HG03060 (cell line): ENCODE measurements around the gene BCL2.

Experiments
- ATAC-seq: cut with Tn5 transposase; IDR thresholded peaks from one replicate; pipeline ENCODE4 v1.9.1; 2021; ENCODE audit warnings: low read depth, moderate number of reproducible peaks; ENCODE audit not compliant: unreplicated experiment

The BCL2 gene

DNA sequence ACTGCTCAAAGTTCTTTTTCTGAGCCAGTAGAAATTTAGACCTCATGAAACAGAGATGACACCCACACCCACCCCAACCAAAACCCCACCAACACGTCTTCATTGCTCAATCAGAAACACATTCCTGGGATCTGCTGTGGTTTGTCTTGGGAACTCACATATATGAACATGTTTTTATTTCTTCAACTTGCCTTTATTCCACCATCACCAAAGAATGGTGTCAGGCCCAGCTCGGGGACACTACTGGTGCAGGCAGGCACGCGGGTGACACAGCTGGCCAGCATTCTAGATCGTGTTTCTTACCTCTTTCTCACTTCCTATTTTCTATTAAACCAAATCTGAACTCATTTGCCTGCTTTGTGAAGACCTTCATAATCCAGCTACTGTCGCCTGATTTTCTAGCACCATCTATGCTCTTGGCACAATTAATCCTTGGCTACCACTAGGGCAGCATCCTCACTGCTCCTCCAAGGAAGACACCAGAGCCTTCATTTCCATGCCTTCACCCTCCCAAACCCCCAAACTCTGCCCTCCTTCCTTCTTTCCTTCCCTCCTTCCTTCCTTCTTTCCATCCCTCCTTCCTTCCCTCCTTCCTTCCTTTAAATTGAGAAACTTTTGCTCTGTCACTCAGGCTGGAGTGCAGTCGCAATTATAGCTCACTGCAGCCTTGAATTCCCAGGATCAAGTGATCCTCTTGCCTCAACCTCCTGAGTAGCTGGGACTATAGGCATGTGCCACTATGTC, 157.1 kb downstream of the BCL2 start:
- ATAC-seq = peak; percentile 18

DNA sequence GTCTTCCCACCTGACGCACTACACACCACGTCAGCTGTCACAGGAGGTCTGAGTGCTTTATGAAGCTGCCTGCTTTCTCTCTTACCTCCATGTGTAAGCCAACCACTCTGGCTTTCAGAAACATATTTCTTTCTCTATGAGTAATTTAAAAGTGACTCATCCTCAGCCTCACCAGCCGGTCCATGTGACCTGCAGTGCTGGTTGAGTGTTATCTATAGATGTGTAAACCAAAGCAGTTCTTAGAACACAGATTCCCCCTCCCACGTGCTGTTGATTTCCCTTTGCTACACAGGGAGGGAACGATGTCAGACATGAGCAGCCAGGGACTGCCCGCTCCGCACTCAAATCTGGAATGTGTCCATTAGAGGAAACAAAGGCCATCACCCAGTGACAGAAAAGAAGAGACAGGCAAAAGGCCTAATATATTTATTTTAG, 157.8 kb downstream of the BCL2 start:
- ATAC-seq = peak; percentile 45

DNA sequence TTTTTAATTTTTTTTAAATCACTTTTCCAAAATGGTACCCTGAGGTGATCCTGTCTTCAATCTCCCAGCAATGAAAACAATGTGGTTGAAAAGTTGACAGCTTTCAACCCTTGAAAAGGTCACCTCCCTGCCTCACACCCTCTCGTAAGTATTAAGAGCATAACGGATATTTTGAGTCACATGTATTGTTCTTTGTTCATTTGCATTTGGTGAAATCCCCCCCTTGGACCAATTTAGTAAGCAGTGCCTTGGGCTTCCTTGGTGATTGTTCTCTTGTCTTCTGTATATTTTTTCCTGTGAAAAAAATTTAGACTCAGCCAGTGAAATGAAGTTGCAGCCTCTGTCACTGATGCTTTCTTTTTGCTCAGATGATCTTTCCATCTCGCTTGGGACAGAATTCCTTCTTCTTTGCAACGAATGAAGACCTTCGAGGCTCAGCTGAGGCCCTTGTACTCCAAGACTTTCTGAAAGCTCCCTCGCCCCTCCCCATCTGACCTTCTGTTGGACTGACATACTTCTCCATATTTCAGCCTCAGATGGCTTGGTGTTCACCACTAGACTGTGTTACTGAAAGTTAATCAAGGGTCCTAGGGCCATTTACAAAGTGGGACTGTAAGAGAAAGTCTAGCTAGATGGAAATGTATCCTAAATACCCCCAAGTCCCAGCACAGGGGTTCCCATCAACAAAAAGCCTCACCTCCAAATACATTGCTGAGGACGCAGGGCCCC, 158.4 kb downstream of the BCL2 start:
- peak; percentile 22 for ATAC-seq

DNA sequence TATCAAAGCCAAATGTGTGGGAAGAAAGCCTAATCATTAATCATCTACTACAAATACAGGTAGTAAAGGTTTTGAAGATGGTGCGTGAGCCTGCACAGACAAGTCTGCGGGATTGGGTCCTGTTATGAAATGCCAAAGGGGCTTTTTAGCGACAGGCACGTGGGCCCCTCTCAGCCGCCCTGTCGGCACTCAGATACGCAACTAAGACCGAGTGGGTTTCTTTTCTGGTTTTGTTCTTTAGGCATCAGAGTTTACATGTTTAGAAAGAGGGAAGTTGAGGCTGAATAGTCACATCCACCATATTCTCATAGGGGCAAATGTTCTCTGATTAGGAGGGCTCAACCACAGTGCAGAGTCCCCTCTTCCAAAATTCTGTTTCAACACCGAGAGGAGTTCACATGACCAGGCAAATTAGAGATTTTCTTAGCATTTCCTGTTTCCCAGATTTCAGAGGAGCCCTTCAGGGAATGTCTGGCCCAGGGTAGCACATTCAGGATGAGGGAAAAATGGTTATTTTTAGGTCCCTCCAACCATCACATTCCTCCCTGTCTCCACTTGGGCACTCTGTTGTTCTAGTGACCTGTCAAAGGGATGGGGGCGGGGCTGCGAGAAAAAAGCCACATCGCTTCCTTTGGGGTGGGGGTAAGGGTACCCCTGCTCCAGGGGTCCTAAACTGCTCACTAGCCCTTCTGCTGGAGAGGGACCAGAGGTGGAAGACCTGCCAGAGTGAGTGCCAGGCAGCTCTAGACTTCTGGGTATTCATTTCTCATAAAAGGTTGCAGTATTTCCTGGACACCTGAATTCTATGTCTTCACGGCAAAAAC, 159.2 kb downstream of the BCL2 start:
- ATAC-seq = no peak

DNA sequence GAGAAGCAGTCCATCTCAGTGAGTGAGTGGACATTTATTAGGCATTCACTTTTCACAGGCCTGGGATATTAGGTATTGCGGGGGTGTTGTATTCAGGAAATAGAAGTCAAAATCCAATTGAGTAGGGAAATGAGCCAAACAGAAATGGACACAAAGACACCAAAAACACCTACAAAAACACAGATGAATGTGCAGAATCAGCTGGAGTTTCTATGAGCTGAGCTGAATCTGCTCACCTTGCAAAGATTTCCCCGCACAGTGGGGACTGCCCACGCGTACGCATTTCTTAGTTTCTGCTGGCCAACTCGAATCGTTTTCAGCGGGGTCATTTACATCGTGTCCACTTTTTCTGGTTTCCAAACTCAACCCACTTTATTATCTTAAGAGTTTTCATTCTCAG, 160.0 kb downstream of the BCL2 start:
- no peak for ATAC-seq

DNA sequence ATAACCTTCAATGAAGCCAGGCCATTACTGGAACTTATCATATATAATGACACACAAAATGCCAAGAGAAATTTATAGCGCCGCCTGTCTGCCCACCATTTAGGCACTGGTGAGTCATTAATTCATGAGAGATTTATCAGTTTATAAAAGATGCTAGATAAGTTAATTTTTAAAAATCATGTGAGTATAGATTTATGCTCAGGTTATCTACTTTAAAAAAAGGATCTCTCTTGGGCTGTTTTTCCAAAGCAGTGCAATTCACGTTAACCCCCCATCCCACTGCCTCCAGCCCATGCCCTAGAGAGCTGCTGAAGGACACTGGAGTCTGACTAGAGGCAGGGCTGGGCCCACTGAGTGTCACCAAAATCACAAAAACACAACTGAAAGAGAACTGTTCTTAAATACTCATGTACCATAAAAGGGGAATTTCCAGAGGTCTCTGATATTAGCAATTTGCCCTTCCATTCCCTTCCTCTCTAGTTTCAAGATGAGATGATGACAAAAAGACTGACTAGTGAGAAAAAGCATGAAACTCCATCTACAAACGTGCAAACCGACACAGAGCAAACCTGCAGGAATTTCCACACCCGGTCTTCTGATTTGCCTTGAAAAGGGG, 160.8 kb downstream of the BCL2 start:
- no peak for ATAC-seq

DNA sequence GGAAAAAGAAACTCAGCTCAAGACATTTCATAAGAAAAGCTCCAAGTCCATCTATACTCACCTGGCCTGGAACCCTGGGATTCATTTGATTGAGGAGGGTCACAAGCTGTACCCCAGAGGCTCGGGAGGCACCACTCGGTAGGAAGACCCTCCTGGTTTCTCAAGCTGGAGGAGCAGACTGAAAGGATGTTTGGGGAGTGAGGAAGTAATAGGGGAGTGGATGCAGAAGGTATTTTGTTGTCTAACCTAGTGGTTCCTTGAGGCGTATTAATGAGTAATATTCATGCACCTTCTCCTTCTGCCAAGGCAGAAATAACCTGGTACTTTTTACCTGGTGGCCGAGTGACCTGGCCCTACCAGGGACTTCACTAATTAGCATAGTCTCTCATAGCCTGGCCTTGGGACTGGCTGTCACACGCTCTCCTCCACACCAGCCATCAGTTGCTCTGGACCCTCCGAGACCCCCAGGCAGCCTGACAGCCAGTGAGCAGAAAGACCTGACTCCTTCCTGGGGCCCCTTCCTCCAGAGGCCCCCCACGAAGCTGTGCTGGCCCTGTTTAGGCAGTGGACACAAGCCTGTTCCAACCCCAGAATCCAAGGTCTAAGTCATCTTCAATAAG, 161.4 kb downstream of the BCL2 start:
- no peak for ATAC-seq

DNA sequence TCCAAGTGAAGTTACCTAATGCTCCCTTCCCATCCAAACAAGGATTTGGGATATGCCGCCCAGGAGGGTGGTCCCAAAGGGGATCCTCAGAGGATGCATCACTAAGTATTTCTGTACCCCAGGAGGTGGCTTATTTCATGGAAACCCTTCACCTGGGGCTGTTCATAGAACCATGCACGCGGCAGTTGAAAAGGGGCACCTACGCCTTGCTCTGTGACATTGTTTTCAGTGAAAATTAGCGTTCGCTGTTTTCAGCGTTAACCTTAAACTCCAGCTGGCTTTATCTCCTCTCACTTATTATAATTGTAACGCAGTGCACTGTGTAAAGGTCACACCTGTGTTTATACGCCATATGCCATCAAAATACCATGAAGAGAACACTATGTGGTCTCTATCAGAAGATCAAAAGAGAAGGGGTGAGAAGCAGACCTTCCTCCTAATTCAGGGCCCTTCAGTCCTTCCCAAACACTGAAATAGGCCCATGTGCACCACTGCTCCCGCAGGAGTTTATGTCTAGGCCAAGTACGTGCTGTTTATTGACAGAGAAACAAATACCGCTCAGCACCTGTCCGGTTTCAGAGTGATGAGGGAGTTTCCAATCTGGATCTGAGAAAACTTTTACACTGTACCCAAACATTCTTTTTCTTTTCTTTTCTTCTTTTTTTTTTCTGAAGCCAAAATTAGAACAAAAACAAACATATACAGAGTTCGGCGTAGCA, 162.1 kb downstream of the BCL2 start:
- ATAC-seq = no peak

DNA sequence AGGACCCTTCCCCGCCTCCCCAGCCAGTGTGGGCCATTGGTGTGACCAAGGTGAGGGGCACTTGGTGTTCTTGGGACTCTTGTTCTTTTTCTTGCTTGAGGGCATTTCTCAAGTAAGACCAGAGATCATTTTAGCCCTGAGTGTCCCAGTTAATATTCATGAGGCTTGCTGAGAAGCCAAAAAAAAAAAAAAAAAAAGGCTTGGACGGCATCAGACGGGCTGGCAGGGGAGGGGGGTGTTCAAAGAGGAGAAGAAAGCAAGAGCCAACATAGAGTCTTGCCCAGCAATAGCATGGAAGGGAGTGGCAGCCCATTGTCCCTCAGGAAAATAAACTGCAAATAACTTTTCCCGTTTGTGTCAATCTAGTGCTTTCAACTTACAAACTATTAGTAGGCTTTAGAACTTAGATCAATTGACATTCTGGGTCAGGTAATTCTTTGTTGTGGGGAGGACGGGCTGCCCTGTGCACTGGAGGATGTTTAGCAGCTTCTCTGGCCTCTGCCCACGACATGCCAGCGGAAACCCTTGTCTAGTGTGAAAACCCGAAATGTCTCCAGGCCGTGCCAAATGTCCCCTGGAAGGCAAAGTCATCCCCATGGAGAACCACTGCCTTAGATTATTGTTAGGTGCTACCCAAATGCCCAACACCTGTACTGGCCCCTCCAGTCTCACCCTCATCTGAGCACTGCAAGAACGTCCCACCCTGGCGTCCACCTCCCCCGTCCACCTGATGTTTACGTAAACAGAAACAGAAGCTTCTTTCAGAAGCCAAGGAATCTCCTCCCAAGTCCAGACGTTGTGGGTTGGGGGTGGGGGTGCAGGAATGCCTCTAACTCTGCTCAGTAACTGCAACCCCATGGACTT, 163.4 kb downstream of the BCL2 start:
- no peak for ATAC-seq

DNA sequence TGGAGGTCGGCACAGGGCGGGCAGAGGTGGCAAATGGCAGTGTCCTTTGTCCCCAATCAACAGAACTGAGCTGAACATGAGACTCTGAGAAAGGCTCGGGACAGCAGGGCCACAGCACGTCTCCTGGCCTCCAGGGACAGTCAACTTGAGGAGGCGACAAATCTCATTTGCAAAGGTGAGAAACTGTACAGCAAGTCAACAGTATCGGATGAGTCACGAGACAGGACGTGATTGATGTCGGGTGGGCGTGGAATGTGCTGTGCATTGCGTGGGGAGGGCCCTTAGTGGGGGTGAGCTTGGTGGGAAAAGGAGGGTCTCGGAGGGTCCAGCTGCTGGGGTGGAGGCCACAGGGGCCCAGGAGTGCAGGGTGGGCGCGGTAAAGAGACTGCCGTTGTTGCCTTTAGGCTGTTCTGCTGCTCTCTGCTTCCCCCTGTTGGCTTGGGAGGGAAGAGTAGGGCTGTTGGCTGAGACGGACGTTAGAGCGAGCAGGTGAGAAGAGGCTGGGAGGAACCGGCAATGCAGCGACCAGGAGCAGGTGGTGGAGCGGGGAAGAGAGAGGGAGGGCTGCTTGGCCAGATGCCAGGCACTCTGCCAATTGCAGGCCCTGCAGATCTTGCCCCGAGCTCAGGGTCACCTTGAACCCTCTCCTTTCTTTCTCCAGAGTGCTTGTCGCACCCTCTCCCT, 164.3 kb downstream of the BCL2 start:
- ATAC-seq = peak; percentile 29

DNA sequence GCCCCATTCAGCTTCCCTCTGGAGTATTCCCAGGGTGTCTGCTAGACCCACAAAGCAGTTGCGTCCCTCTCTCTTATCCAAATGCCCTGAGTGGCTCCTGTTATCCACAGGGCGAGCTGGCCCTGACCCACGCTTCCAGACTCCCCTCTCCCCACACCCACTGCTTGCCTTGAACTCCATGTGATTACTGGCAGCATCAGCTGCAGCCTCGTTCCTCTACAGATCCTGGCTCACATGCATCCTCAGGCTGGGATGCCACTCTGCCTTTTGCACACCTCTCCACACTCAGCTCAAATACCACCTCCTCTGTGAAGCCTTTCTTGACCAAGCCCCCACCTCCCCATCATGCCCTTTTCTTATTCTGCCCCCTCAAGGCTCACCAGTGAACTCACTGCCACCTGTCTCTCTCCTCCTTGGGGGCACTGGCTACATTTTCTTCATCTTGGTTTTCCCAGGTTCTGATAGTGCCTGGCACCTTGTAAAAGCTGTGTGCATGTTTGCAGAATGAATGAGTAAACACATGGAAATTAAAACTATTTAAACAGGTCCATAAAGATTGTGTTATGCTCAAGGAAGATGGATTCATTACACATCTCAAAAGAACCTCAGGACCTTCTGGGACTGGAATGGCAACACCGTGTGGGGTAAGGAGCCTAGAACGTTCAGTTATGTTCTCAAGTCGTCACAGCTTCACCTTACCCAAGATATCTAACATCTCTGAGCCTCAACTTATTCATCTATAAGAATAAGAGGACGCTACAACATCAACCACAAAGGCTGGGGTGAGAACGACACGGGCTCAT, 165.0 kb downstream of the BCL2 start:
- ATAC-seq = no peak

DNA sequence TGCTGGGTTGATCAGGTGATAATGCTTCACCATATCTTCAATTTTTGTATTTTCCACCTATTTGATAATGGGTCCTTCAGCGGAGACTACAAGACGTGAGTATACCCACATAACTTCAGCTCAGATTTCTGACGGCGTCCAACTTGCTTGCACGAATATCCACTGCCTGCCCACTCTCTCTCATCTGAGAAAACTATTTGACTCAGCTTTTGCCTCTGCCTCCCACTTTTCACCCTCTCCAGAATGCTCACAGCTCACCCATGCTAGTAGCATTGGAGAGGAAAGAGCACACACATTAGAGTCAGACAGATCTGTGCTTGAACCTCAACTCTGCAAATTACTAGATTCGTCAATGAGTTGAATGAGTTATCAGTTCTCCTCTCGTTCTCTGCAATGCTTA, 166.8 kb downstream of the BCL2 start:
- no peak for ATAC-seq

DNA sequence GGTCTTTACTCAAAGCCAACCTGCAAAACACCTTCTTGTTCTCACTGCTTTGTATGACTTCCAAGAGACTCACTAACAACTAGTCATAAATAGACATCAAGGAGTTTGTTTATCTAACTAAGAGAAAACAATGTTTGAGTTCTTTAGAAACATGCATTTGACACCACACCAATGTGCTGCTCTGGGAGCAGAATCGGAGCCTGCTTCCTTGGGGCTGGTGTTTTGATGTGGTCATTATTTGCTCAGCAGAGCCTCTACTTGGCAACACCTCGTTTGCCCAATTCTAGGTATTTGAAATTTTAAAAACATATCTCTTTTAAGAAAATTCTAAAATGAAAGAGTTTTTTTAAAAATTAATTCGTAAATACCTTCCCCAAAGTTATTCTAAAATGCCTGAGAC, 167.5 kb downstream of the BCL2 start:
- ATAC-seq = no peak

DNA sequence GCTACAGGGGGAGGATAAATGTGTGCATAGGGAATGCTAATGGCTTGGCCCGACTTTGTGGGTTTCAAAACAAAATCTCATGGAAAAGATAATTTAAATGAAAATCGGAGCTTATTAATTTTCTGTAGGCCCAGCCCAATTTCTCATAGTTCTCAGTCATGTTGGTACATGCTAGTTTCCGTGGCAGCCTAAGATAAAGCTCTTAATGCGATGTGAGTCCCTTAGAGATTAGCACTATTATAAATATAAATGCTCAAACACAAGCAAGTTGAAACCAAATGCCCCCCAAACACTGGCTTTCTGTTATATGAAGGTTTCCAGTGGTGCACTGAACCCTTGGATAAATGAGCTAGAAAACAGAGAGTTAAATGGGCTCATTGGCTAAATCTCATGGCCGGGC, 168.0 kb downstream of the BCL2 start:
- ATAC-seq = no peak

DNA sequence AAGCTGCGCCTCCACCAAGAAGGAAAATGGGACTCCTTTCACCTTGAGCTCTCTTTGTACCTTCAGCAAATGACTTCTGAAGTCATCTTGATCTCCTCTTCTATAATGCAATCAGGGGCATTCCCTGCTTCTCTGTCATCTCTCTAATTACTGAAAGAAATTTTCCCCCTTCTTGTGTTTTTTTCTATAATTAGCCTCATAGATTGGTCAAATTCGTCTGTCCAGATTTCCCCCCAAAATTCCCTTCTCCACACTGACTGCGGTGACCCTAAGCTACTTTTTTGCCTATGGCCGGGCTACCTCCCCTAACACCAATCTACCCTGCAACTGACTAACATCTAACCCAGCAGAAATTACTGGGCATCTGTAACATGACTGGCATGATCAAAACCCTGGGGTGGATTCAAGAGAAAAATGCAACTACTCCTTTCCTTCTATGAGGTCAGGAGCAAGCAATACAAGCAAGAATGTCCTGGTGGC, 168.6 kb downstream of the BCL2 start:
- no peak for ATAC-seq

DNA sequence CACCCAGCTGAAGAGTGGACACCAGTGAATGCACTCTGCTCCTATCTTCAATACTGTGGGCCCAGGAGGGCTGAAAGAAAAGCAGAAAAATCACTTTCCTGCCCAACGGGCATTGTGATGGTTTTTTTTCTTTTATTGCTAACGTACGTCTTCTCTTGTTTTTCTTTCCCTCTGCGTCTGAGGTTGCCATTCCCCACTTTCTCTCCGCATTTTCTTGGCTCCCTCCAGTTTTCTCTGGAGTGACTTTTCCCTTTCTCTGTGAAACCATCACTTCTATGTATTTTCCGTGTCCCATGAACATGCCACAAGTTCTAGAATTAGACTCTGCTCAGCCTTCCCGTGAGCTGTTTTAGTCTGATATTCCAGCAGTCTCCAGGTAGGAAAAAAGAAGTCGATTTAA, 169.2 kb downstream of the BCL2 start:
- no peak for ATAC-seq

DNA sequence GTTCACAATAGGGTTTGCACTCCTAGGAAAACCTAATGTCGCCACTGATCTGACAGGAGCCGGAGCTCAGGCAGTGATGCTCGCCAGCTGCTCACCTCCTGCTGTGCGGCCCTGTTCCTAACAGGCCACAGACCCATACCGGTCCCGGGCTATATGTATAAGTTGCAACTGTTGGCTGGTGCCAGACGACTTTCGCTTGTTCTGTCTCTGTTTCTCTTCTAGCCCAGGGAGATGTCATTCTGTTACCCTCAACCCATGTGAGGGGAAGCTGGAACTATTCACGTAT, 170.3 kb downstream of the BCL2 start:
- ATAC-seq = no peak
